ENCODE results near the gene NXPH3.
A peak's percentile ranks its signal among the peaks of the same experiment; 100 is the strongest.

DNA sequence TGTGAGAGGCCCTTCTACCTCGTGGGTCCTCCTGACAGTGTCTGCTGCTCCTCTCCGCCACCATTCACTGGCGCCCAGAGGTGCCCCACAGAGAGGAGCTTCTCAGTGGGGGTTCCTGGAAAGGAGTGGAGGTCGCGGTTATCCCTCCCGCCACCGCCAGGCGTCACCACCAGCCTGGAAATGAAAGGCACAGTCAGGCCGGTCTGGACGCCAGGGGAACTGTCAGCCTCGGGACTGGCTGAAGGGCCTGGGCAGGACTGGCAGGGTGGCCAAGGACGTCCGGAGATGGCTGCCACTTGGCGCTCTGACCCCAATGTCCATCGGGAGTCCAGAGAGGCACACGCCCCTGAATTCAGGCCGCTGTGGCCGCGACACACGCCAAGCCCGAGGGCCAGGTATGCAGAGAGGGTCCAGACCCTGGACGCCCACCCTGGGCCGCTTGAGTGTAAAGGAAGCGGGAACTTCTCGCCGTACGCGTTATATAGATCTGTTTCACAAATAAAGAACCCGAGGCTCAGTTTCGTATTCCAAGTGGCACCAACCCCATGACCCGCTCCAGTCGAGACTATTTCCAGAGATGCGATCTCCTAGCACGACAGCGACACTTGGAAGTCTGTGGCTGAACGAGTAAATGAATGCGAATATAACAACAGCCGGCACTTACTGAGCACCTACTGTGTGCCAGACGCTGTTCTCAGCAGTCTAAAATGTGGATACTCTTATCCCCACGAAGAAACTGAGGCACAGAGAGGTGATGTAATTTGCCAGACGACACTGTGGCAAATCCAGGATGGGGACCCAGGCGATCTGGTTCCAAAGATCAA, 7.6 kb upstream of the NXPH3 start:
- TF ChIP-seq, protein P1, sequence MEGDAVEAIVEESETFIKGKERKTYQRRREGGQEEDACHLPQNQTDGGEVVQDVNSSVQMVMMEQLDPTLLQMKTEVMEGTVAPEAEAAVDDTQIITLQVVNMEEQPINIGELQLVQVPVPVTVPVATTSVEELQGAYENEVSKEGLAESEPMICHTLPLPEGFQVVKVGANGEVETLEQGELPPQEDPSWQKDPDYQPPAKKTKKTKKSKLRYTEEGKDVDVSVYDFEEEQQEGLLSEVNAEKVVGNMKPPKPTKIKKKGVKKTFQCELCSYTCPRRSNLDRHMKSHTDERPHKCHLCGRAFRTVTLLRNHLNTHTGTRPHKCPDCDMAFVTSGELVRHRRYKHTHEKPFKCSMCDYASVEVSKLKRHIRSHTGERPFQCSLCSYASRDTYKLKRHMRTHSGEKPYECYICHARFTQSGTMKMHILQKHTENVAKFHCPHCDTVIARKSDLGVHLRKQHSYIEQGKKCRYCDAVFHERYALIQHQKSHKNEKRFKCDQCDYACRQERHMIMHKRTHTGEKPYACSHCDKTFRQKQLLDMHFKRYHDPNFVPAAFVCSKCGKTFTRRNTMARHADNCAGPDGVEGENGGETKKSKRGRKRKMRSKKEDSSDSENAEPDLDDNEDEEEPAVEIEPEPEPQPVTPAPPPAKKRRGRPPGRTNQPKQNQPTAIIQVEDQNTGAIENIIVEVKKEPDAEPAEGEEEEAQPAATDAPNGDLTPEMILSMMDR (IDR thresholded peaks at IDR 0.05), result peak; percentile 91 to 98 (median 96)
- no peak for TF ChIP-seq POLR2A (IDR thresholded peaks at IDR 0.05)

Measured in Peyer's patch (tissue), 4 donors.